Progenitor cell of endocrine pancreas (in vitro differentiated cells): ENCODE data around the gene ADARB2. TPM values are rescaled to one million over a fixed set of nuclear protein-coding genes. Genes with fewer than 3 reads are reported as not detected.

Experiments
- DNase-seq: peaks from one replicate; pipeline ENCODE4 v3.0.0; 2021; ENCODE audit warnings: low spot score; ENCODE audit not compliant: unreplicated experiment
- H3K27ac Mint-ChIP-seq: 2 replicates; pipeline ENCODE4 v1.8.0; 2021; ENCODE audit warnings: mild to moderate bottlenecking, moderate library complexity, mixed read lengths
- H3K27me3 Mint-ChIP-seq: 2 replicates; pipeline ENCODE4 v1.8.0; 2021; ENCODE audit warnings: mixed read lengths
- H3K36me3 Mint-ChIP-seq: 2 replicates; pipeline ENCODE4 v1.8.0; 2022; ENCODE audit warnings: mixed read lengths; ENCODE audit not compliant: insufficient read depth
- H3K4me1 Mint-ChIP-seq: 2 replicates; pipeline ENCODE4 v1.8.0; 2021; ENCODE audit warnings: low read depth, mixed read lengths
- H3K4me3 Mint-ChIP-seq: 2 replicates; pipeline ENCODE4 v1.8.0; 2021; ENCODE audit warnings: low read depth, mild to moderate bottlenecking, moderate library complexity, mixed read lengths
- H3K9me3 Mint-ChIP-seq: 2 replicates; pipeline ENCODE4 v1.8.0; 2021; ENCODE audit warnings: low read depth, mixed read lengths
- CTCF ChIP-seq: fragments of 200-600 bp; sonication (generic); IDR thresholded peaks from one replicate; pipeline ENCODE4 v1.5.0; 2021; ENCODE audit warnings: antibody characterized with exemption, mild to moderate bottlenecking; ENCODE audit not compliant: unreplicated experiment
- total RNA-seq: library from RNA; stranded (reverse); gene quantifications from 2 replicates; pipeline ENCODE4 v1.2.1, GENCODE V29; 2021

ADARB2 gene
- total RNA-seq, 1 donor from 2014 or later: 1.3 TPM

GRCh38 chr10:1190052-1190395 is 547.3 kb downstream of the ADARB2 start:
- H3K4me3 Mint-ChIP-seq: no peak overlapping the region
- H3K27me3 Mint-ChIP-seq: peaks cover 31% of the 10 kb centered on the region
- H3K4me1 Mint-ChIP-seq: peaks cover 2% of the 10 kb centered on the region
- no peak overlapping the region for H3K27ac Mint-ChIP-seq
- no peak for DNase-seq
- TF ChIP-seq CTCF: no peak
- peaks cover 3% of the 10 kb centered on the region for H3K9me3 Mint-ChIP-seq
- no peaks in the 10 kb centered on the region for H3K36me3 Mint-ChIP-seq

GRCh38 chr10:1189166-1190051 is 547.9 kb downstream of the ADARB2 start:
- Mint-ChIP-seq H3K27me3 (peaks cover 28% of the 10 kb centered on the region), H3K27ac (no peak overlapping the region), H3K9me3 (peaks cover under 1% of the 10 kb centered on the region), H3K36me3 (no peaks in the 10 kb centered on the region), H3K4me3 (no peak overlapping the region), H3K4me1 (peaks cover 2% of the 10 kb centered on the region)
- no peak for DNase-seq
- TF ChIP-seq CTCF: no peak

- no peak for DNase-seq
- Mint-ChIP-seq H3K4me1 (peaks cover 2% of the 10 kb centered on the region), H3K9me3 (no peaks in the 10 kb centered on the region), H3K4me3 (no peak overlapping the region), H3K27ac (no peak overlapping the region), H3K27me3 (peaks cover 26% of the 10 kb centered on the region), H3K36me3 (no peaks in the 10 kb centered on the region)
- no peak for TF ChIP-seq CTCF
Observed at GRCh38 chr10:1188558-1189135, 548.7 kb downstream of the ADARB2 start.

GRCh38 chr10:1187855-1188557 is 549.3 kb downstream of the ADARB2 start:
- no peak for DNase-seq
- no peaks in the 10 kb centered on the region for H3K36me3 Mint-ChIP-seq
- peaks cover 28% of the 10 kb centered on the region for H3K27me3 Mint-ChIP-seq
- no peak overlapping the region for H3K27ac Mint-ChIP-seq
- TF ChIP-seq CTCF: no peak
- peaks cover 4% of the 10 kb centered on the region for H3K4me1 Mint-ChIP-seq
- H3K9me3 Mint-ChIP-seq: no peaks in the 10 kb centered on the region
- H3K4me3 Mint-ChIP-seq: no peak overlapping the region

- no peaks in the 10 kb centered on the region for H3K9me3 Mint-ChIP-seq
- no peak overlapping the region for H3K4me3 Mint-ChIP-seq
- peaks cover 28% of the 10 kb centered on the region for H3K27me3 Mint-ChIP-seq
- H3K27ac Mint-ChIP-seq: no peak overlapping the region
- DNase-seq: no peak
- H3K4me1 Mint-ChIP-seq: peaks cover 4% of the 10 kb centered on the region
- TF ChIP-seq CTCF: no peak
- no peaks in the 10 kb centered on the region for H3K36me3 Mint-ChIP-seq
Observed at GRCh38 chr10:1187151-1187854, 550.0 kb downstream of the ADARB2 start.
